HG03045 (cell line): ENCODE data around the gene DNAH12.
A peak's percentile ranks its signal among the peaks of the same experiment; 100 is the strongest.
"Not testable (repeated sequence)": the region's sequence is repeated elsewhere in the genome, so short reads cannot be mapped to it uniquely, and the experiment has no call there.

ENCODE experiments used
- ATAC-seq: cut with Tn5 transposase; IDR thresholded peaks from one replicate; pipeline ENCODE4 v1.9.1; 2021; ENCODE audit warnings: mild to moderate bottlenecking, moderate library complexity; ENCODE audit not compliant: unreplicated experiment

DNAH12 gene

DNA sequence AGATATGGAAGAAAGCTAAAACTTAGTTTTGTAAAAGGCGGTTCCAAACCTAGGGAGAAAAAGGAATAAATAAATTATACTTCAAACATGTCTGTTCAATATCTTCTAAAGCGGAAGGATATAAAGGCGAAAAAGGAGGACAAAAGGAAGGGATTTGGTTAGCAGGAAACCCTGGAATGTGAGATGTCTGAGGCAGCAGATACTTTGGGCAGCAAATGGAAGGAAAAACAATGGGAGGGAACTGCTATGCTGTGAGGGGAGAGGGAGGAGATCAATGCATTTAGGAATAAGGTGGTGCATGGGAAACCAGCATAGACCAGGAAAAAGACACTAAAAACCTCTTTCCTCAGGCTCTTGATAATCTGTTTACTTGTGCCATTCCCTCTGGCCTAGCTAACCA, 120.8 kb downstream of the DNAH12 start:
- no peak for ATAC-seq

DNA sequence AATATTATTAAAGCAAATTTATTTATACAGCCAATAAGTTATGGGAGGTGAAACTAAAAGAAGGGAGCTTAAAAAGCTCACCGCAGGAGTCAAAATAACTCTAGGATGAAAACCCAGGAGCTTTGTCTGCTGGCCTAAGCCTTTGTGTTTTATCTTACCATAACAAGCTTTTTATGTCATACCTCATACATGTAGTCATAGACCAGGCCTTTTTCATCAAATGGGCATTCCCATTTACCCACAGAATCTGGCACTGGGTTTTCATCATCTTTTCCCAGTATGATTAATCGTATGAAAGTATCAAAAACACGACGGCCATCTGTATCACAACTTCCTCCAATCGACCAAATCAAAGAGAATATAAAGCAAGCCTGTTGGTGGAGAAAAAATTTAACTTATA, 122.8 kb downstream of the DNAH12 start:
- no peak for ATAC-seq

DNA sequence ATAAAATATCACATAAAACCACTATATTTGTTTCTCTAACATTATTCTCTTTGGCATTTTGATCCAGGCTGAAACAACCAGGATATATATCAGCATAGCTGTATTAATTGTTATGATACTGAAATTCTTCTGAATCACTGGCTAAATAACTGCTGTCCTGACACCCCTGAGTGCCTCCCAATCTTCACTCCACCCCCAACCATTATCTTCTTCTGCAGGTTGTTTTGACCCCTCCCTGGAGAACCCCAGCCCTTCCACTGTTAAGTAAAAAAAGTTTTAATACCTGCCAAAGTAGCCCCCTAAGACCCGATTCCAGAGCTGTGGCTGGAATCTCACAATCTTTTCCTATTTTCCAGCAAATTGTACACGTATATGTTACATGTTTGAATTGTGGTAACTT, 124.1 kb downstream of the DNAH12 start:
- ATAC-seq, result no peak

DNA sequence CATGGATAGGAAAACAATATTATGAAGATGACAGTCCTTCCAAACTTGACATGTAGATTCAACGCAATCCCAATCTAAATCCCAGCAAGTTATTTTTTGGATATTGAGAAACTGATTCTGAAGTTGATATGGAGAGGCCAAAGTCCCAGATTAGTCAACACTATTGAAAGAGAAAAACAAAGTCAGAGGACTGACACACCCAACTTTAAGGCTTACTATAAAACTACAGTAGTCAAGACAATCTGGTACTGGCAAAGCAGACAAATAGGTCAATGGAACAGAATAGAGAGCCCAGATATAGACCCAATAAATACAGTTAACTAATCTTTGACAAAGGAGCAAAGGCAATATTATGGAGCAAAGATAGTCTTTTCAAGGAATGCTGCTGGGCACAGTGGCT, 132.4 kb downstream of the DNAH12 start:
- ATAC-seq, result no peak

DNA sequence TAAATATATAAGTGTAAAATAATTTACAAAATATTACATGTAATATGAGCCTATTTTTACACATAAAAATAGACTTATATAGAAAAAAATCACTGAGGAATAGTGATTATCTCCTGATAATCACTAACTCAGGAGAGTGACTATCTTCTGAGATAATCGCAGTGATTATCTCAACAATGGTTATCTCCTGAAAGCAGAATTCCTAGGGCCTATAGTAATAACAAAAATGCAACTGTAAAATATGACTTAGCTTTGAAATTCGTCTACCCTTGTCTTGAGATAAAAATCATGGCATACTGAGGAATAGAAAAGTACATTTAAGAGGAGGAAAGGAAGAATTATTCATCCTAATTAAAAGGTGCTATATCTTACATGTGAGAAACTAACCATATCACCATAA, 134.7 kb downstream of the DNAH12 start:
- ATAC-seq, result no peak

DNA sequence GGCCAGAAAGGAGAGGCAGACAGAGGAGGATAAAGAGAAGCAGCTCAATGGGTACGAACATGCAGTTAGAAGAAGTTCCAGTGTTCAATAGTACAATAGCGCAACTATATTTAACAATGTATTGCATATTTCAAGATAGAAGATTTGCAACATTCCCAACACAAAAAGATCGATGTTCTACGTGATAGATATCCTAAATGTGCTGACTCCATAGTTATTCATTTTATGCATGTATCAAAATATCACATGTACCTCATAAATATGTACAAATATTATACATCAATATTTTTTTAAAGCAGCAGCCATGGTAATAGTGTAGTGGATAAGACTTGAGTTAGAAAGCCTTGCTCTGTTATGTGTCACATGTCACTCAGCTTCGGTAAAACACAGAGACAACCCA, 141.5 kb downstream of the DNAH12 start:
- no peak for ATAC-seq

DNA sequence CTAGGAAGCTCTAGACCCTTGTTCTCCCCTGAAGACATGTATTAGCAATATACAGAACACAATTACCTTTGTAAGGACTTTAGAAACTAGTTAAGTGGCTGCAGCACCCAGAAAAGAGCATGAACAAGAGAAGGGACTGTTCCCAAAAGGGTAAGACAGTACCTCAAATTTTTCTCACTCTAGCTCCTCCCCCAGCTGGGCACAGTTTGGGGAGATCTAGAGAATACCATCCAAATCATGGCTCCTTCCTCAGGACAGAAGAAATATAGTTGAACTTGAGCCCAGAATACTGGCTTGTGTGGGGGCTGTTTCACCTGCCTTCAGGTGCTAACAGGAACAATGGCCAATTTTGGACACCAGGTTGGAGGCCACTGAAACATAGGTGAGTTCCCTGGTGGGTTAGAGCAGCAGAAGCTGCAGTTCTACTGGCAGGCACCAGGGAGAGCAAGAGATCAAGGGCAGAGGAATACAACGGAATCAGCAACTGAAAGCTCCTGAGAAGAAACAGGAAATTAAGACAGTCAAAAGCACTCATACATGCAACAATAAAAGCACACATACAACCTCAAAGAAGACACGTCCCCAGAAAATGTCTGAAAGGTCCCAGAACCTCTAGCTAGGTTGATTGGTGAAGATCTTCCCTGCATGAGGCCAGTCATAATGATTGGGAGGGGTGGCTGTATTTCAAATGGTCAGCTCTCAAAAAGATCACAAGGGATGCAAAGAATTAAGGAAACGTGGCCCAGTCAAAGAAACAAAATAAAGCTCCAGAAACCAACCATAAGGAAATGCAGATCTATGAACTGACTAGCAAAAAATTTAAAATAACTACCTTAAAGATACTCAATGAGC, 146.7 kb downstream of the DNAH12 start:
- ATAC-seq, result peak; percentile 87

DNA sequence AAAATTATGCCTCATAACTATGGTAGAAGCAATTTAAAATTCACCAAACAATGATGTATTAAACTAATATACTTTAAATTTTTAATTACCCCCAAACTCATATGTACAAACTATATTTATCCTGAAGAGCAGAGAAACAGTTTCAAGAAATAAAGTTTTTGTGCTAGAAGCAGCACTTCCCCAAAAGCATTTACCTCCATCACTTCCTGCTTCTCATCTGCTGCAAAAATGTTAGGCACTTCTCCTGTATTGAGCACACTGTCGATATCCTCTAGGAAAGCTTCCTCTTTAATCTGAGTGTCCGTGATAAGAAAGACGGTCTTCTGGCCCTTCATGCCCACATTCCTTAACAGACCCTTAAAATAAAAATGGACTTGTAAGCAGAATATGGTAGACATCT, 150.2 kb downstream of the DNAH12 start:
- ATAC-seq, result no peak

DNA sequence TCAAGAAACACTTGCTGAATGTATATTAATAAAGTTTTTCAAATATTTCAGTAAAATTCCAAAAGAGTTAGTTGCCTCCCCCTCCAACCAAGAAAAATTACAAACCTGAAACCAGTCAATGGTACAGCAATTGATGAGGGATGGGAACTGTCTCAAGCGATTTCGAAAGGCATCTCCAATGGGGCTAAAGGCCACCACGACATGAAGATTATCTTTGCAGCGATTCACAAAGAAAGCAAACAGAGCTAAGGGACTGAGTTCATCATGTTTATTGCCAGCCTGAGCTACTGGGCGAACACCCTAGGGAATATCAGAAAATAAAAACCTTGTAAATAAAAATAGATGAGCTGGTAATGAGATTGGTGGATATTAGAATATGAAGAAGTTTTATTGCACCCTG, 152.4 kb downstream of the DNAH12 start:
- ATAC-seq, result no peak

DNA sequence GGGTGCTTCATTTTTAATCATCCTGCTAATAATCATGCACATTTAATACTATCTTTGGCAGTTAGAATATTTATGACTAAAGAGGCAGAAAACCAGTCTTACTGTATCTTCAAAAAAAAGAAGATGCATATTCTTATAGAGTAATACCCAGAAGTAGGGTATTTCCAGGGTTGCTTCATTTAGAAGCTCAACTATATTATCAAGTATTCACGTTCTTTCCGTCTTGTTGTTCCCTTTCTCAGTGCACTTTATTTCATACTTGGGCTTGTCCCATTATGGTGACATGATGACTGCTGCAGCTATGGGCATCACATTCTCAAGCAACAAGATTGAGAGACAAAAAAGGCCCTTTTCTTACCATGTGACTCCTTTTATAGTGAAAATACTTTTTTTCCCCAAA, 154.9 kb downstream of the DNAH12 start:
- no peak for ATAC-seq

DNA sequence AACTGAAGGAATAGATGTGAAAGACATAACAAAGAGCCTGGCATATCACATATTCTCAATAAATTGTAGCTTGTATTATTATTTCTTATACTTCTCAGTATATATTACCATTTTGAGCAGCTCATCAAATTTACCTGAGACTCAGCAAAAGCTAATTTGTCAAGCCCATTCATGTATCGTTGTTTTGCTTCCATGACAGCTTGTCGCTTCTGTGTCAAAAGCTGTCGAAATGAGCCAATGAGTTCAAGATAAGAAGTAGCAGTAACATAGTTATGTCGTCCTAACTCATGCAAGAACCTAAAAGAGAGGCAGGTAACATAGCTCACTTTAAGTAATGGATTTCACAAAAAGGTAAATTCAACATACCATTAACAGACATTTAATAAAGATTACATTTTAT, 157.8 kb downstream of the DNAH12 start:
- no peak for ATAC-seq

DNA sequence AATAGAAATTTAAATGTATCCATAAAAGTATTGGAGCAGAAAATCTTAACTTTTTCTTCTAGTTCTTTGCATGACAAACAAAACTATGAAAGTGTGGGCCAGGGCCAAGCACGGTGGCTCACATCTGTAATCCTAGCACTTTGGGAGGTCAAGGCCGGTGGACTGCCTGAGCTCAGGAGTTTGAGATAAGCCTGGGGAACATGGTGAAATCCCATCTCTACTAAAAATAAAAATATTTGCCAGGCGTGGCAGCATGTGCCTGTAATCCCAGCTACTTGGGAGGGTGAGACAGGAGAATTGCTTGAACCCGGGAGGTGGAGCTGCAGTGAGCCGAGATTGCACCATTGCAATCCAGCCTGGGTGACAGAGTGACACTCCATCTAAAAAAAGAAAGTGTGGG, 158.6 kb downstream of the DNAH12 start:
- ATAC-seq, result no peak

DNA sequence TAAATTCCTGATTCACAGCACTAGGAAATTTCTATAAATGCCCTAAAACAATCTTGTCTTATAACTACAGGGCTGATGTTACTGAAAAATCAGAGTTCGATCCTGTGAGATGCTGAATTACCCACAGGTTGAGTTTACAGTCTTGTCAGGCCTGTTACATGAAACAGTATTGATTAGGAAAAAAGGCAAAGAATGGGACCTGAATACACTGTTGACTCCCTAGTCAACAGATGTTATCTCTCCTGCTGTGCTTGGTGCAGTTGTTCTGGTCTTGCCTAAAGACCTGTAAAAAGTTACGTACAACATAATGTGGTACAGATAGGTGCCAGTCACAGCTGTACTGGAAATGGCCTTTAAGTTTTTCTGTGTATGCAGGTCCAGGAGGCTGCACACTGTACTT, 160.3 kb downstream of the DNAH12 start:
- ATAC-seq, result no peak

DNA sequence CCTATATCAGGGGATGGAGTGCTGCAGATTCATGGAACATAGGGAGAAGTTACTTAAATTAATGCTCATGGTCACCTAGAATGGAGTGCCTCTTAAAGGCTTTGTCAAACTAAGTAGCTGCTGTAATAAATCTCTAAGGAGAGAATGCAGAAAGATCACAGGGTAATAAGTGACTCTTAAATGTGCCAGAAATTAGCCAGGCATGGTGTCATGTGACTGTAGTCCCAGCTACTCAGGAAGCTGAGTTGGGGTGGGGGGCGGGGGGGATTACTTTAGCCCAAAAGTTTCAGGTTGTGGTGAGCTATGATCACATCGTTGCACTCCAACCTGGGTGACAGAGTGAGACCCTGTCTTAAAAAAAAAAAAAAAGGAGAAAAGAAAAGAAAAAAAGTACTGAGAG, 160.7 kb downstream of the DNAH12 start:
- ATAC-seq, result no peak

DNA sequence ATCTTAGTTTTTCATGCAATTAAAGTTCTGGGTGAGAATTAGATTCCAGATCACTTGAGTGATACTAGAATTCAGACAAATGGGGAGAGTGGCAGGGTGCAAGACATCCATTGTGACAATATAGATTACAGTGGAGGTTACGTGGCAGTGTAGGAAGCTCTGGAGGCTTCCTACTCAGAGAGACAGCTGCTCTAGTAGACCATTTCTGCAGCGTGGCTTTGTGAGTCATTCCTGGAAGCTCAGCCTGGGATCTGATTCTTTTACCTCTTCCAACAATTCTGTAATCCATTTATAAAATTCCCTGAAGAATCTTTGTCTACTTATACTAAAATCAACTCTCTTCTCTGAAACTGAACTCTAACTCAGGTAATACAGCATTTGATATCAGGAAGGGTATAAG, 161.2 kb downstream of the DNAH12 start:
- ATAC-seq, result no peak

DNA sequence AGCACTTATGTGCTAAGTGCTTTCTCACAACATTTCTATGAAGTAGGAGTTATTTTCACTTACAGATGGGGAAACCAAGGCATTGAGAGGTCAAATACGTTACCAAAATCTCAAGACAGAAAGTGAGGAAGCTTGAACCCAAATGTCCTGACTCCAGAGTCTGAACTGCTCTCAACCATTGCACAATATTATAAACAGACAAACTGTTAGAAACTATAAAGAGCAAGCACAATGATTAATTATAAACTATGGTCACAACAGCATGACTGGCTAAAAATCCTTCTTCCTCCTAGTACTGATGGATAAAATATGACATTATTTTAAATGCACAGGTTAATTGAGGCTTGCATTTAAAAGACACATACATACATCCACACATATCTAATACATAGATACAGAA, 173.8 kb downstream of the DNAH12 start:
- ATAC-seq, result no peak

DNA sequence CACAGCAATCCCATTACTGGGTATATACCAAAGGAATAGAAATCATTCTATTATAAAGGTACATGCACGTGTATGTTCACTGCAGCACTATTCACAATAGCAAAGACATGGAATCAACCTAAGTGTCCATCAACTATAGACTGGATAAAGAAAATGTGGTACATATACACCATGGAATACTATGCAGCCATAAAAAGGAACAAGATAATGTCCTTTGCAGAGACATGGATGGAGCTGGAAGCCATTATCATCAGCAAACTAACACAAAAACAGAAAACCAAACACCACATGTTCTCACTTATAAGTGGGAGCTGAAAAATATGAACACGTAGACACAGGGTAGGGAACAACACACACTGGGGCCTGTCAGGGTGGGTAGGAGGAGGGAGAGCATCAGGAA, 179.1 kb downstream of the DNAH12 start:
- ATAC-seq, result not testable (repeated sequence)

DNA sequence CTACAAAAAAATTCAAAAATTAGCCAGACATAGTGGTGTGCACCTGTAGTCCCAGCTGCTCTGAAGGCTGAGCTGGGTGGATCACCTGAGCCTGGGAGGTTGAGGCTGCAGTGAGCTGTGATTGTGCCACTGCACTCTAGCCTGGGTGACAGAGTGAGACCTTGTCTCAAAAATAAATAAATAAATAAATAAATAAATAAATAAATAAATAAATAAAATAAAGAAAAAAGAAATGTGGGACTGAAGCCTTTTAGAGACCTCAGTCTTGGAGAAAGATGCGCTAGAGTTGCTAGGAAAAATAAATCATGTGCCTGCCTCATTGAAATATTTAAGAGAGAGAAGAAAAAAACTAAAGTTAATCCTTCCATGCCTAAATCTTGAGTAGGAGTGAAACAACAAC, 187.9 kb downstream of the DNAH12 start:
- ATAC-seq, result not testable (repeated sequence)

DNA sequence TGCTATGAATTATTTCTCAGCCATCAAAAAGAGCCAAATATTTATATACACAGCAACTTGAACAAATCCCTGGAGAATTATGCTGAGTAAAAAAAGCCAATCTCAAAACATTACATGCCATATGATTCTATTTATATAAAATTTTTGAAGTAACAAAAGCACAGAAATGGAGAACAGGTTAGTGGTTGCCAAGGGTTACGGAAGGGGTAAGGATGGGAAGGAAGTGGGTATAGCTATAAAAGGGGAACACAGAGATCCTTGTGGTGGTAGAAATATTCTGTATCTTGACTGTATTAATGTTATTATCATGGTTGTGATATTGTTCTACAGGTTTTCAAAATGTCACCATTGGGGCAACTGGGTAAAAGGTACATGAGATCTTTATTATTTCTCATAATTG, 189.4 kb downstream of the DNAH12 start:
- no peak for ATAC-seq

DNA sequence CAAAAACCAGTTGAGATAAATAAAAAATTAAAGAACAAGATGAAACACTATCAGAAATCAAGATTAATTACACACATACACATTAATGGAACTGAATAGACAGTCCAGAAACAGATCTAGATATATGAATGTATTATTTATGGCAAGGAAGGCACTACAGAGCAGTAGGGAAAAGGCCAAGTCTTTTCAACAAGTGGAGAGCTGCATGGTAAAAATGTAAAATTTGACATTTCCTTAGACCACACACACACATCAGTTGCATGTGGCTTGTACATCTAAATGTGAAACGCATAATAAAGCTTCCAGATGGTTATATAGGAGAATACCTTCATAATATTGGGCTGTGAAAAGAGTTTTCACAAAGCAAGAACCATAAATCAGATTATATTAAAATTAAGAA, 193.9 kb downstream of the DNAH12 start:
- no peak for ATAC-seq

DNA sequence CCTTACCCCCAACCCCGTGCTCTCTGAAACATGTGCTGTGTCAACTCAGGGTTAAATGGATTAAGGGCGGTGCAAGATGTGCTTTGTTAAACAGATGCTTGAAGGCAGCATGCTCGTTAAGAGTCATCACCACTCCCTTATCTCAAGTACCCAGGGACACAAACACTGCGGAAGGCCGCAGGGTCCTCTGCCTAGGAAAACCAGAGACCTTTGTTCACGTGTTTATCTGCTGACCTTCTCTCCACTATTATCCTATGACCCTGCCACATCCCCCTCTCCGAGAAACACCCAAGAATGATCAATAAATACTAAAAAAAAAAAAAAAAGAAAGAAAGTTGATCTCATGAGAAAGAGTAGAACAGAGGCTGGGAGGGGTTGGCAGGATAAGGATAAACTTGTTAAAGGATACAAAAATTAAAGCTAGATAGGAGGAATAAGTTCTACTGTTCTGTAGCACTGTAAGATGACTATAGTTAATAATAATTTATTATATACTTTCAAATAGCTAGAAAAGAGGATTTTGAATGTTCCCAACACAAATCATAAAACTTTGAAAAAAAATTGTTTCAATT, 205.0 kb downstream of the DNAH12 start:
- not testable (repeated sequence) for ATAC-seq

DNA sequence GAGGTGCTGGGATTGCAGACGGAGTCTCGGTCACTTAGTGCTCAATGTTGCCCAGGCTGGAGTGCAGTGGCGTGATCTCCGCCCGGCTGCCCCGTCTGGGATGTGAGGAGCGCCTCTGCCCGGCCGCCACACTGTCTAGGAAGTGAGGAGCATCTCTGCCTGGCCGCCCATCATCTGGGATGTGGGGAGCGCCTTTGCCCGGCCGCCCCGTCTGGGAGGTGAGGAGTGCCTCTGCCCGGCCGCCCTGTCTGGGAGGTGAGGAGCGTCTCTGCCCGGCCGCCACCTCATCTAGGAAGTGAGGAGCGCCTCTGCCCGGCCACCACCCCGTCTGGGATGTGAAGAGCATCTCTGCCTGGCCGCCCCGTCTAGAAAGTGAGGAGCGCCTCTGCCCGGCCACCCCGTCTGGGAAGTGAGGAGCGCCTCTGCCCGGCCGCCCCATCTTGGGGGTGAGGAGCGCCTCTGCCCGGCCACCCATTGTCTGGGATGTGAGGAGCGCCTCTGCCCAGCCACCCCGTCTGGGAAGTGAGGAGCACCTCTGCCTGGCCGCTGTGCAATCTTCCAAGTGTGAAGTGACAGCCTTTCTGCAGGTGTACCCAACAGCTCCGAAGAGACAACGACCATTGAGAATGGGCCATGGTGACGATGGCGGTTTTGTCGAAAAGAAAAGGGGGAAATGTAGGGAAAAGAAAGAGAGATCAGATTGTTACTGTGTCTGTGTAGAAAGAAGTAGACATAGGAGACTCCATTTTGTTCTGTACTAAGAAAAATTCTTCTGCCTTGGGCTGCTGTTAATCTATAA, 205.7 kb downstream of the DNAH12 start:
- ATAC-seq, result not testable (repeated sequence)
